ENCODE measurements around the gene TET1. TPM values are rescaled to one million over a fixed set of nuclear protein-coding genes. Genes with fewer than 3 reads are reported as not detected.
"Not testable (repeated sequence)": the region's sequence is repeated elsewhere in the genome, so short reads cannot be mapped to it uniquely, and the experiment has no call there.

Gene TET1
- total RNA-seq, 2 donors from 2014 or later: 5.1 to 6.0 TPM

GRCh38 chr10:68574051-68574450, 13.9 kb downstream of the TET1 start:
- no peaks in the 10 kb centered on the region for H3K9me3 ChIP-seq
- H3K36me3 ChIP-seq: no peaks in the 10 kb centered on the region
- H3K4me3 ChIP-seq: no peak overlapping the region
- no peak for TF ChIP-seq POLR2A (IDR thresholded peaks at IDR 0.05)
- TF ChIP-seq POLR2AphosphoS5 (IDR thresholded peaks at IDR 0.05): no peak
- TF ChIP-seq CTCF (IDR thresholded peaks at IDR 0.05): no peak
- no peak overlapping the region for H3K27ac ChIP-seq
- H3K27me3 ChIP-seq (replicated peaks; ENCODE audit: insufficient read depth): no peaks in the 10 kb centered on the region
- 90% methylated on average over 2 of the region's 2 CpGs for WGBS
- intact Hi-C loops (cut with DNase I): no loop called here
- H3K4me1 ChIP-seq (replicated peaks): no peaks in the 10 kb centered on the region
- DNase-seq (ENCODE audit: low spot score): no peak

- Histone ChIP-seq H3K4me1 (replicated peaks) (no peaks in the 10 kb centered on the region), H3K9me3 (no peaks in the 10 kb centered on the region), H3K27me3 (replicated peaks; ENCODE audit: insufficient read depth) (no peaks in the 10 kb centered on the region), H3K36me3 (no peaks in the 10 kb centered on the region), H3K27ac (no peak overlapping the region), H3K4me3 (no peak overlapping the region)
- TF ChIP-seq CTCF (IDR thresholded peaks at IDR 0.05): no peak
- TF ChIP-seq POLR2A (IDR thresholded peaks at IDR 0.05): no peak
- TF ChIP-seq POLR2AphosphoS5 (IDR thresholded peaks at IDR 0.05): no peak
- no peak for DNase-seq (ENCODE audit: low spot score)
- 95% methylated on average over 4 of the region's 5 CpGs for WGBS
- intact Hi-C loops (cut with DNase I): no loop called here
Measured at GRCh38 chr10:68576118-68576517, 16.0 kb downstream of the TET1 start.

GRCh38 chr10:68578974-68579373, 18.8 kb downstream of the TET1 start:
- no peak for DNase-seq (ENCODE audit: low spot score)
- intact Hi-C loops (cut with DNase I): no loop called here
- Histone ChIP-seq H3K27ac (no peak overlapping the region), H3K4me3 (no peak overlapping the region), H3K27me3 (replicated peaks; ENCODE audit: insufficient read depth) (no peaks in the 10 kb centered on the region), H3K36me3 (no peaks in the 10 kb centered on the region), H3K4me1 (replicated peaks) (no peaks in the 10 kb centered on the region), H3K9me3 (no peaks in the 10 kb centered on the region)
- TF ChIP-seq POLR2A (IDR thresholded peaks at IDR 0.05) (no peak), POLR2AphosphoS5 (IDR thresholded peaks at IDR 0.05) (no peak), CTCF (IDR thresholded peaks at IDR 0.05) (no peak)
- 88% methylated on average over 2 of the region's 2 CpGs for WGBS

GRCh38 chr10:68584187-68584586, 24.1 kb downstream of the TET1 start:
- H3K4me3 ChIP-seq; H3K27ac ChIP-seq; H3K4me1 ChIP-seq (replicated peaks); H3K36me3 ChIP-seq; intact Hi-C loops (cut with DNase I); DNase-seq (ENCODE audit: low spot score); H3K27me3 ChIP-seq (replicated peaks; ENCODE audit: insufficient read depth); H3K9me3 ChIP-seq: not testable (repeated sequence)
- WGBS: over 99% methylated on average over 6 of the region's 6 CpGs

GRCh38 chr10:68586606-68587305, 26.6 kb downstream of the TET1 start:
- Histone ChIP-seq H3K4me1 (replicated peaks) (no peaks in the 10 kb centered on the region), H3K27ac (no peak overlapping the region), H3K9me3 (no peaks in the 10 kb centered on the region), H3K27me3 (replicated peaks; ENCODE audit: insufficient read depth) (no peaks in the 10 kb centered on the region), H3K36me3 (no peaks in the 10 kb centered on the region), H3K4me3 (no peak overlapping the region)
- WGBS: 93% methylated on average over 5 of the region's 5 CpGs
- TF ChIP-seq POLR2AphosphoS5 (IDR thresholded peaks at IDR 0.05): no peak
- no peak for TF ChIP-seq CTCF (IDR thresholded peaks at IDR 0.05)
- no peak for TF ChIP-seq POLR2A (IDR thresholded peaks at IDR 0.05)
- DNase-seq (ENCODE audit: low spot score): no peak
- intact Hi-C loops (cut with DNase I): no loop called here
